K562 (cell line): ENCODE results near the gene SMIM45.
A peak's percentile ranks its signal among the peaks of the same experiment; 100 is the strongest.

Experiments used
- ATAC-seq: fragments of 200-7000 bp; cut with Tn5 transposase; 3 replicates; pipeline ENCODE4 v1.9.1; 2020; ENCODE audit warnings: moderate library complexity
- BruUV-seq: library from RNA; stranded (reverse); fragments of 400-500 nt; replicated peaks from 2 replicates; lab custom pipeline; 2021; lab: Mats Ljungman, UMichigan
- CTCF ChIA-PET: fragments of 300-600 bp; formaldehyde crosslinking; extraction: SDS; loops from one replicate; lab custom pipeline; 2021; ENCODE audit warnings: low intra/inter-chr PET ratio; lab: Yijun Ruan, JAX
- POLR2A ChIA-PET: fragments of 300-600, 350-650 bp; sonication (Branson Sonifier 250); formaldehyde crosslinking; extraction: SDS; loops from one replicate; lab custom pipeline; 2021; ENCODE audit warnings: antibody characterized with exemption, inconsistent platforms; lab: Yijun Ruan, JAX
- DNase-seq, 4 experiments: peaks; one replicate each; pipeline versions ENCODE4 v3.0.0 to v3.0.0-alpha.2; 2011 to 2018; ENCODE audit warnings: low spot score in 3 of 4, mixed read lengths in 3 of 4; ENCODE audit errors: extremely low read depth in 1 of 4
- FAIRE-seq: peaks from 2 replicates; lab custom pipeline; 2011; peaks lifted over from hg19 to GRCh38; lab: Jason Lieb, UNC
- H2AFZ ChIP-seq: 2 replicates; pipeline ENCODE4 v1.6.0; 2011; ENCODE audit warnings: low read depth, low read length, control low read depth, inconsistent platforms
- H3K27ac ChIP-seq: fragments of 200-600 bp; 3 replicates; pipeline ENCODE4 v1.8.0; 2011; ENCODE audit warnings: low read depth, mild to moderate bottlenecking, control low read depth, inconsistent platforms, low read length, moderate library complexity, mixed read lengths; ENCODE audit errors: extremely low read depth
- H3K27me3 ChIP-seq, 2 experiments: fragments of 300-600 bp in 1 of 2; 2 replicates in 1 of 2; 3 replicates in 1 of 2; pipeline versions ENCODE4 v1.6.0 to v1.8.0; 2011; ENCODE audit warnings: inconsistent platforms in 2 of 2, low read length in 2 of 2, mild to moderate bottlenecking in 1 of 2, mixed read lengths in 1 of 2, moderate library complexity in 1 of 2; ENCODE audit not compliant: control insufficient read depth in 2 of 2, insufficient read depth in 2 of 2
- H3K36me3 ChIP-seq: fragments of 300-600 bp; 3 replicates; pipeline ENCODE4 v1.8.0; 2011; ENCODE audit warnings: mild to moderate bottlenecking, low read length, inconsistent platforms; ENCODE audit not compliant: control insufficient read depth, insufficient read depth
- H3K4me1 ChIP-seq, 2 experiments: fragments of 200-600 bp in 1 of 2; replicated peaks in 1 of 2; 2 replicates in 1 of 2; 3 replicates in 1 of 2; pipeline versions ENCODE4 v1.5.1 to v1.8.0; 2011; ENCODE audit warnings: inconsistent platforms in 2 of 2, low read length in 2 of 2, mild to moderate bottlenecking in 1 of 2, mixed read lengths in 1 of 2, moderate library complexity in 1 of 2; ENCODE audit not compliant: control insufficient read depth in 2 of 2, insufficient read depth in 2 of 2
- H3K4me2 ChIP-seq: 2 replicates; pipeline ENCODE4 v1.6.1; 2011; ENCODE audit warnings: low read length, control low read depth, inconsistent platforms, mixed read lengths; ENCODE audit not compliant: insufficient read depth
- H3K4me3 ChIP-seq: fragments of 200-600 bp; sonication (generic), shearing (Covaris generic); 2 replicates; pipeline ENCODE4 v1.5.1; 2016; ENCODE audit warnings: control low read depth, inconsistent platforms
- H3K79me2 ChIP-seq: fragments of 200-600 bp; 3 replicates; pipeline ENCODE4 v1.8.0; 2011; ENCODE audit warnings: low read length, inconsistent platforms; ENCODE audit not compliant: control insufficient read depth, insufficient read depth
- H3K9ac ChIP-seq, 2 experiments: 2 replicates each; pipeline versions ENCODE4 v1.6.0 to v1.6.1; 2011; ENCODE audit warnings: low read depth in 2 of 2, low read length in 2 of 2, control low read depth in 1 of 2, inconsistent platforms in 1 of 2, mild to moderate bottlenecking in 1 of 2, mixed read lengths in 1 of 2; ENCODE audit not compliant: insufficient read depth in 1 of 2
- H3K9me1 ChIP-seq: one replicate; pipeline ENCODE4 v1.6.0; 2011; ENCODE audit warnings: inconsistent platforms, mild to moderate bottlenecking, low read length, moderate library complexity; ENCODE audit not compliant: control insufficient read depth, insufficient read depth
- H3K9me3 ChIP-seq: replicated peaks from 2 replicates; pipeline ENCODE4 v1.5.1; 2011; ENCODE audit warnings: low read depth, low read length, inconsistent platforms; ENCODE audit not compliant: control insufficient read depth, insufficient read depth
- H4K20me1 ChIP-seq: replicated peaks from 2 replicates; pipeline ENCODE4 v1.6.1; 2011; ENCODE audit warnings: low read length, inconsistent platforms, mixed read lengths; ENCODE audit not compliant: control insufficient read depth, insufficient read depth
- CBX3 ChIP-seq, 2 experiments: IDR thresholded peaks; 1 replicate in 1 of 2; 2 replicates in 1 of 2; pipeline ENCODE4 v1.6.1; 2012; ENCODE audit warnings: inconsistent platforms in 2 of 2, low read length in 2 of 2, borderline replicate concordance in 1 of 2, control low read depth in 1 of 2
- SPI1 ChIP-seq: IDR thresholded peaks from 2 replicates; pipeline ENCODE4 v1.6.1; 2011; ENCODE audit warnings: low read depth, low read length, control low read depth, borderline replicate concordance
- ZC3H4 ChIP-seq: sonication (generic); formaldehyde crosslinking; IDR thresholded peaks from 2 replicates; pipeline ENCODE4 v1.9.0; 2021; ENCODE audit warnings: missing genetic modification reagents, borderline replicate concordance
- ZNF551 ChIP-seq: fragments of 250-450 bp; sonication (Bioruptor Pico); IDR thresholded peaks from 2 replicates; pipeline ENCODE4 v1.5.0; 2021; ENCODE audit warnings: mild to moderate bottlenecking, moderate library complexity
- WGBS: fragments of 100-300 bp; shearing (Covaris generic); methylation state at CpG from one replicate; pipeline ENCODE4 v1.1.6; 2016; ENCODE audit warnings: low coverage, mixed read lengths; ENCODE audit not compliant: insufficient coverage; ENCODE audit errors: missing lambda C conversion rate; 5-methylcytosine and 5-hydroxymethylcytosine counted together
- in situ Hi-C: fragments of 300-500 bp; cut with MboI; formaldehyde crosslinking; loops from 4 replicates; pipeline ENCODE4 v1.15.0; 2018; ENCODE audit warnings: inconsistent platforms, mixed read lengths
- intact Hi-C: fragments of 100-400 bp; cut with micrococcal nuclease; formaldehyde crosslinking; loops from 2 replicates; pipeline ENCODE4 v1.14.2; 2022

Gene SMIM45

DNA sequence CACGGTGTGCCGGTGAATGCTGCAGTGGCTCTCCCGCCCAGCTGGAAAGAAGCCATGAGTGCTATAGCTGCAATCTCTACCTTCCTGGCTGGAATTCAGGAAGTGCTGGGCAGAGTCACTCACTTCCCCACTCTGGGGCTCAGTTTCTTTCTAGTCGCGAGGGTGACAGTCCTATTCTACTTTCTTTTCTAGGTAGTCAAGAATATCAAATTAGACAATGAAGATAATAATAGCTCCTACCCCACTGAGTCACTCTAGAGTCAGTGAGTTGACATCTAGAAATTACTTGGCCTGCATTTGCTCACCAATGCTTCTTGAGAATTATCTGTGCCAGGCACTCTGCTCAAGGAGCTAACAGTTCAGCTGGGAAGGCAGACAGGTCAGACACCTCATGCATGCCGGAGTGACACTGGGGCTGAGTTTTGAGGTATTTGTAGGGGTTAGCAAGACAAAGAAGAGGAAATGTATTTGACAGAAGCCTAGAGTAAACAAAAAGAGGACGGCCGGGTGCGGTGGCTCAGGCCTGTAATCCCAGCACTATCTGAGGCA, 8.2 kb upstream of the SMIM45 start:
- FAIRE-seq (no peak), DNase-seq (no peak)
- H3K27ac ChIP-seq = no peak overlapping the region
- H3K9ac ChIP-seq = no peak overlapping the region
- no peak overlapping the region for H2AFZ ChIP-seq
- no peak overlapping the region for H3K4me3 ChIP-seq
- CTCF ChIA-PET = no interaction called here
- peaks cover 57% of the 10 kb centered on the region for H3K36me3 ChIP-seq
- H3K9me1 ChIP-seq = no peaks in the 10 kb centered on the region
- H3K79me2 ChIP-seq = peaks cover 33% of the 10 kb centered on the region
- TF ChIP-seq SPI1 (0 out of 2 replicates have a peak, but pooled peaks have one; percentile 7), ZC3H4 (no peak), CBX3 (IDR thresholded peaks at IDR 0.05; ENCODE audit: borderline replicate concordance in 1 of 2, low read length in 2 of 2) (no peak), ZNF551 (CRISPR knock-in tag) (no peak)
- TF ChIP-seq, all 486 proteins: peak for 1
- peaks cover 8 to 31% of the 10 kb centered on the region in 2 experiments; a peak in 4 of 5 replicates for H3K4me1 ChIP-seq
- peaks cover 15% of the 10 kb centered on the region; the same call in 1 of the 2 replicates for H4K20me1 ChIP-seq
- POLR2A ChIA-PET = interaction anchor here (0.6 kb wide), 1 partner anchor 188 kb away, joined by 3 read pairs; no protein-coding TSS in a partner anchor
- H3K9me3 ChIP-seq = no peaks in the 10 kb centered on the region
- no peaks in the 10 kb centered on the region for H3K27me3 ChIP-seq
- intact Hi-C loops (loop anchor here (5.0 kb wide), 1 partner anchor 121 kb away; no protein-coding TSS in a partner anchor), in situ Hi-C loops (loop anchor here (5.0 kb wide), 1 partner anchor 246 kb away; the partner anchor contains the start of gene MEI1)
- no TSS peak for BruUV-seq
- no peak overlapping the region for H3K4me2 ChIP-seq
- ATAC-seq = no peak
- WGBS = 85% methylated on average over 5 of the region's 9 CpGs
